Activated CD4-positive, alpha-beta T cell treated with anti-CD3 and anti-CD28 coated beads, Interleukin-2, amount 50 U/mL, for 16 hours (primary cell): ENCODE results near the gene TVP23A.

ENCODE experiments used
- DNase-seq: peaks from one replicate; pipeline ENCODE4 v3.0.0-alpha.2; 2020

Gene TVP23A

DNA sequence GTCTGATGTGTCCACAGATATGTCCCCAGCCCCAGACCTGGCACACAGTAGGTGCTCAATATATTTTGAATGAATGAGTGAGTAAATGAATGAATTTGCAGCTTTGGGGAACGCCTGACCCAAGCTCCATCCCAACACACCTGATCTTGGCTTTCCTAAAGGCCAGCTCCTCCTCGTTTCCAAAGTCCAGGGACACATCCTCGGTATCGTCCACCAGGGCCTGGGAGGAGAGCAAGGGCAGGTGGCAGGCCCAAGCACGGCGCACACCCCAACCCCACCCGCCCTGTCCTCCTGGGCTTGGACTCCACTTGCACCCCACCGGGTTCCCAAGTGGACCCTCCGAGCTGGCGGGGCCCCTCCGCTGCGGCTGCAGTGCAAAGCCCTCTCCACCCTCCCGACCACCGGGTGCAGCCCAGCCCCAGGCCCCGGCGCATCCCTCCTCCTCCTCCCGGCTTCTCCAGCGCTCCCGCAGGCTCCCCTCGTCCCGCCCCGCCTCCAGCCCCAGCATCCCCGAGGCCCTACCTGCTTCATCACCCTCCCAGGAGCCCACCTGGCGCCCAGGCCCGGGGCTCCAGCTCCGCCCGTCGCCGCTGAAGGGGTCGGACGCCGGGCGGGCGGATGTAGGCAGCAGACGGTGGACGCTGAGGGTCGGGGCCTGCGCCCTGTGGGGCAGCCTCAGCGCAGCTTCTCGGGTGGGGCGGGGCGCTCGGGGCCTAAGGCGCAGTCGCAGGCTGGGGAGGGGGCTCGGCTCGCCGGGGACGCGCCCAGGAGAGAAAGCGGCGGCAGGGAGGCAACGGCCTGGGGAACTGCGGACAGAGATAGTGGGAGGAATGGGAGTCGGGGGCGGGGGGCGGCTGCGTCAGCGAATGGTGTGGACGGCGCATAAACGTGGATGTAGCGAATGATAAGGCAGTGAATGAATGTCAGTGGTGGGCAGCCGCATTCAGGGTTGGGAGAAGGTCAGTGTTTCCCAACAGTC is at the start of gene TVP23A:
TVP23A (minus strand) TSS at position 832 of the 979 bp plus-strand sequence; CDS start at position 531, 301 bp downstream.
- DNase-seq = no peak

DNA sequence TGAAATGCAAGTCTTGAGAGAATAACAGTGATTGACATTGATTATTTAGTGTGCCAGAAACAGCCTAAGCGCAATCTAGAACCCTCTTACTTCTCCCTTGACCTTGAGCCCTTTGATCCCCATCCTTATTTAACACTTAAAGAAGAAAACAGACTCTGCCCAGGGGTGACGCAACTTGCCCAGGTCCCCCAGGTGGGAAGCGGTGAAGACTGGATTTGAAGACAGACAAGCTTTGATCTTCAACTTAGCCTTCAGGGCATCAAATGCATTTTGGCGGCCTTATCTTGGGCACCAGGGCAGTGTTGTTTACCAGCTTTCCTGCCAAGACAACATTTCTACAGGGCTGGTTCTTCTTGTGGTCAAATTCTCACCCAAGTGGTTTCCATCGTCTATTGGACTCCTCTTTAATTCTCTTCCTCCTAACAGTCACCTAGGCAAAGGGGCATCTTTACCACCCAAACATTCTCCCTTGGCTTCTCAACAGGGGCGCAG is 49.6 kb upstream of the TVP23A start:
- no peak for DNase-seq

DNA sequence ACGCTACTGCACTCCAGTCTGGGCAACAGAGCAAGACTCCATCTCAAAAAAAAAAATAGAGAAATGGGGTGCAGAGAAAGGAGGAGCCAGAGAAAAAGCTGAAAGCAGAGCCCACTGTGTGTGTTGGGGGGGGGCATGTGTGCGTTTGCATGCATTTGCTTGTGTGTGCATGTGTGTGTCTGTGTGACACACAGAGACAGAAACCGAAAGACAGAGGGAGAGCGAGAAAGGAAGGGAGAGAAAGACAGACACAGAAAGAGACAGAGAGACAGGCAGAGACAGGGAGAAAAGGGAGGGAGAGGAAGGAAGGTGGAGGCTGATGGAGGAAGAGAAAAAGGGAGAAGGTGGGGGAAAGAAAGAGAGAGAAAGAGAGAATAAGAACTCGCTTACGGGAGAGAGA is 48.6 kb upstream of the TVP23A start:
- no peak for DNase-seq

DNA sequence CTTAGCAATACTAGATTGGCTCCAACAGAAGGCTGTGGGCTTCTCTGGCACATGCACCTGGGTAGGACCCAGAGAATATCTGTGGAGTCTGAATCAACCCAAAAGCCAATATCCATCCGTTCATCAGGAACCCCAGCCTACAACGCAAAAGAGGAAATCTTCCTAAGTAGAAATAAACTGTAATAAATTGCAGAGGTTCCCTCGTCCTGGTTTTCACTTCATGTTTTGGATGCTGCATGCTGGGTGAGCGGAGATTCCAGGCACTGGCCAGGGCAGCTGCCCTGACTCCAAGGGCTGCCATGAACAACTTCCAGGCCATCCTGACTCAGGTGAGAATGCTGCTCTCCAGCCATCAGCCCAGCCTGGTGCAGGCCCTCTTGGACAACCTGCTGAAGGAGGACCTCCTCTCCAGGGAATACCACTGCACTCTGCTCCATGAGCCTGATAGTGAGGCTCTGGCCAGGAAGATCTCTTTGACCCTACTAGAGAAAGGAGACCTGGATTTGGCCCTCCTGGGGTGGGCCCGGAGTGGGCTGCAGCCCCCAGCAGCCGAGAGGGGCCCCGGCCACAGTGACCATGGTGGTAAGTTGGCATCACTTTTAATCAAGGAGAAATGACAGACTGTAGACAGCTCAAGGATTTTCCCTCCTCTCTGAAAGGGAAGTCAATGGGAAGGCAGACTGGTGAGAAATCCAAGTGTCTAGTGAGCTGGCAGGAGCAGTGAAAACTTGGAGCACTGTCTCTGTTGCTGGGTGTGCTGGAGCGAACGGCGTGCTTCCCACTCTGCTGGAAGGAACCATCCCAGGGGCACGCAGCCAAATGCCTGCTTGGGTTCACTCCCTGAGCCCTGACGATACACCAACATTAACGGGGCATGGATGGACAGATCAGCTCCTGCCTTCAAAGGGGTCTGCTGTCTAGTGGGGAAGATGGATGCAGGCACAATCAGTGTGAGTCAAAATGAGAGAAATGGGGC is 47.7 kb upstream of the TVP23A start:
- DNase-seq = no peak

DNA sequence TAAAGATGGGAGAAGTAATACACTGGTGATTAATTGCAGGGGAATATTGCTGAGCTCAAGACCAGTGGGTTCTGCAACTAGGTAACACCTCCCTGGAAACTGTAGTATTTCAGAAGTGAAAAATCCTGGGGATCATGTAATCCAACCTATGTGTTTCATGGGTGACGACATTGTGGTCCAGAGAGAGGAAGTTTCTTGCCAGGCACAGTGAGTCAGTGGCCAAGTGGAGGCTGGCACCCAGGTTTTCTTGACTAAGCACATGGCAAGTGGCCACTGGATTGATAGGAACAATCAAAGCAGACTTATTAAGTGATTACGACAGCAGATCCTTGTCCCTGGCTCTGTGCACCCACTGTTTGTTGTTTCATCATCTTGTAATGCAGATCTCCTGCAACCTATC is 43.8 kb upstream of the TVP23A start:
- DNase-seq = no peak

DNA sequence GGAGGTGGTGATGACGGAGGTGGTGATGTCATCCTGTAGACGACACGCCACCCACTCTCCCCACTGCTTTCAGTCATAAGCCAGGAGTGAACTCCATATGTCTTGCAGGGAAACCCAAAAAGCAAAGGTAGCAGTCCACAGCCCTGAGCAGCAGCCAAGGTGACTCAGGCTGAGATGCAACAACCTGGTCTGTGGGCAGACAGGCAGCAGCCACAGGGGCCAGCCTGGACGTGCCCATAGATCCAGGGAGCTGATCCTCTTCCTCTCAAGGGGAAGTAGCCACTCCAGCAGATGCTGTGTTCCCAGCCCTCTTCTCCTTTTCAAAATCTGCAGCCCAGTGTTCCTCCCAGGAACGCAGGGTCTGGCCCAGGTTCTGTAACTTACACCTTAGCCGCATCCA is 41.1 kb upstream of the TVP23A start:
- DNase-seq = no peak

DNA sequence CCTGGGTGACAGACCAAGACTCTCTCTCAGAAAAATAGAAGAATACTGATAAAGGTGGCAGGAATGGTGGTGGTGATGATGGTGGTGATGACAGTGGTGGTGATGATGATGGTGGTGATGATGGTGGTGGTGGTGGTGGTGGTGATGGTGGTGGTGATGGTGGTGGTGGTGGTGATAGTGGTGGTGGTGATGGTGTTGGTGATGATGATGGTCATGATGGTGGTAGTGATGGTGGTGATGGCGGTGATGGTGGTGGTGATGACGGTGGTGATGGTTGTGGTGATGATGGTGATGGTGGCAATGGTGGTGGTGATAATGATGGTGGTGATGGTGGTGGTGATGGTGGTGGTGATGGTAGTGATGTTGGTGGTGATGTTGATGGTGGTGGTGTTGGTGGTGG is 40.4 kb upstream of the TVP23A start:
- DNase-seq = no peak

DNA sequence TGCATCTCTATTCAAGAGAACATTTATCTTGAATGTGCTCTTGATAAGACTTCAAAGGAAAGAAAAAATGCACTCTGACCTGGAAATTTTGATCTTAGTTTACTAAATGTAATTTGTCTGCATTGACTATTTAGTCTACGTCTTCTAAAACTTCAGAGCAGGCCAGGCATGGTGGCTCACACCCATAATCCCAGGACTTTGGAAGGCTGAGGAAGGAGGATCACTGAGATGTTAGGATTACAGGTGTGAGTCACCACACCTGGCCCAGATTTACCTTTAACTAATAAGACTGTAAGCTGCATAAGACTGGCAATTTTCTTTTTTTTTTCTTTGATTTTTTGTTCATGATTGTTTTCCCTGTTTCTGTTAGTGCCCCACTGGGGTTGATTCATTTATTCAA is 39.6 kb upstream of the TVP23A start:
- DNase-seq = no peak

DNA sequence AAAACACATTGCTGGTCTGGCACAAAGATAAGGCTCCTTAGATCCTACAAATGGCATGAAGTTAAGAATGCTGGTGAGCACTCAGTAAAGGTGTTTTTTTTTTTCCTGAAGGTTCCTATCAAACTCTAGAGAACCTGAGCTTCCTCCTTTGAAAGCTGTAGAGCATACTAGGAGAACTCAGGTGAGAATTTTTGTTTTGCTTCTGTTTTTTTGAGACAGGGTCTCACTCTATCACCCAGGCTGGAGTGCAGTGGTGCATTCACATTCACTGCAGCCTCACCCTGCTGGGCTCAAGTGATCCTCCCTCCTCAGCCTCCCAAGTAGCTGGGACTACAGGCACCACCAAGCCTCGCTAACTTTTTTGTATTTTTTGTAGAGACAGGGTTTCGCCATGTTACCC is 37.4 kb upstream of the TVP23A start:
- DNase-seq = no peak

DNA sequence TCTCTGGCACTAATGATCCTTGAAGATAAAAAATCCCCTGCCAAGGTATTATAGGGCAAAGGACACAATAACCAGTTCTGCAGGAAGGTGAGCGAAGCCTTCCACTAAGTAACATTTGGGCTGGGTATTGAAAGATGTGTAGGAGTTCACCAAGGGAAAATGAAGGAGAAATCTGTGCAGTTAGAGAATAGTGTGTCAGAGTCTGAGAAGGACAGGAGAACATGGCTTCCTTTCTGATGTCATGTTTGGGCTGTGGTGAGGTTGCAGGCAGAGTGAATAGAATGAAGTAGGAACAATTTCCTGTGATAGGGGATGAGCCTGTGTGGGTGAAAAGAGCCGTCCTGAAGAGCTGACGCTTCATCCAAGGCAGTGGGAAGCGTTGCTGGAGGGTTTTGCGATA is 34.4 kb upstream of the TVP23A start:
- no peak for DNase-seq

DNA sequence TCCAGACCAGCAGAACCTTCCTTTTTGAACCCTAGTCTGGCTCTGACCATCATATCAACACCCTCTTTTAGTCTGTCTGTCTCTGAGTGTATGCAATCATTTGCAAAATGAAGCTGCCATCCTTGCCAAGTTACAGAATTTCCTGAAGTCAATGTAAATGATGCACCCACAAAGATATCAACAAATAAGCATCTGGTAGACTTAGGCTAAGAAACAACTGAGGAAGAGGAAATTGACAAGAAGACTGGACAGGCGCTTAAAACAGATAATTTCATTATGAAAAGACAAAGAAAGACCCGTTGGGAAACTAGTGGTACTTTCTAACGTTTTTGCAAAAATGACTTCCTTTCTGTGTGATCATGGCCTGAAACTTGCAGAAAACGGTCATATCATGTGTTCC is 33.7 kb upstream of the TVP23A start:
- no peak for DNase-seq

DNA sequence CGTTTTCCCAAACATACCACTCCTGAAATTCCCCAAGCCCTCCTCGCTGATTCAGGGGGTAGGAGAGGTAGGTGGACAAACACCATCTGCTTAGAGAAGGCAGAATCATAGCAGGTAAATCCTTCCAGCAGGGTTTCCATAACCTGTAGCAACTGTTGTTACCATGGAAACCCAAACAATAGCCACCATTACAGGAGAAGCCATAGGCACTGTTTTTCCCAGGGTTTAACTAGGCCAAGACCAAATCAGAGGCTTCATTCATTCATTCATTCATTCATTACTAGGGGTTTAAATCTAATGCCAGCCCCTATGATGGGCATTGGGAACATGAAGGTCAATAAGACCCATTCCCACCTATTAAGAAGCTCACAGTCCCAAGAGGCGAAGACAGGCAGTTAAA is 32.9 kb upstream of the TVP23A start:
- DNase-seq = no peak

DNA sequence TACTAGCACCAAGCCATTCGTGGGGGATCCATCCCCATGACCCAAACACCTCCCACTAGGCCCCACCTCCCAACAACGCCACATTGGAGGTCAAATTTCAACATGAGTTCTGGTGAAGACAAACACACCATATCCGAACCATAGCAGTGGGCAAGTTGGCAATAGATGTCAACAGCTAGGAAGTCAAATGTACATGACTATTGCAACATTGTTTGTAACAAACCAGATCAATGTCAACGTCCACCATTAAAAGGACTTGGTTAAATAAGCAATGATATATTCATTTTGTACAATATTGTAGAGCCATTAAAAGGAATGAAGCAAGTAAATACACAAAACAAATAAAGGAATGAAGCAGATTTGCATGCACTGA is 31.9 kb upstream of the TVP23A start:
- no peak for DNase-seq

DNA sequence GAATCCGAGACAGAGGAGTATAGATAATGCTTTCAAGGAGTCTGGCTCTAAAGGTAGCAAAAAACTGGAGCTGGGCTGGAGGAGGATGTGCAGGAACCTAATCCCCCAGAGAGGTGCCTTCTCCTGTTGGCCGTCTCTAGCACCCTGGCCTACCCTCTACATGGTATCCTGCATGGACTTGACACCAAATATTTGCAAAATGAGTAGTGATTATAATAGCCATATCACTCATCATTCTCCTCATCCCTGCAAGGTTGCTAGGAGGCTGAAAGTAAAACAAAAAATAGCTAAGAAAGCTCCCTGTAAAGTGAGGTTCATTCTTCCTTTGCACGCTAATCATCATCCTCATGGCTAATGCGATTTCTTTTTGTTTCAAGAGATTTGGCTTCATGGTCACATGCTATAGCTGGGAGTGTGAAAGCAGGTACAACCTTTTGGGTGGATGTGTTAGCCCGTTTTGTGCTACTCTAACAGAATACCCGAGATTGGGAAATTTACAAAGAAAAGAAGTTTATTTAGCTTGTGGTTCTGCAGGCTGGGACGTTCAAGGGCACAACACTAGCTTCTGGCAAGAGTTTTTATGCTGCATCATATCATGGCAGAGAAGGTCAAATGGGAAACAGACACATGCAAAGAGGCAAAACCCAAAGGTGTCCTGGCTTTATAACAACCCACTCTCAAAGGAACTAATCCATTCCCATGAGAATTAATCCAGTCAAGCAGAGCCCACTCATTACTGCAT is 31.3 kb upstream of the TVP23A start:
- no peak for DNase-seq

DNA sequence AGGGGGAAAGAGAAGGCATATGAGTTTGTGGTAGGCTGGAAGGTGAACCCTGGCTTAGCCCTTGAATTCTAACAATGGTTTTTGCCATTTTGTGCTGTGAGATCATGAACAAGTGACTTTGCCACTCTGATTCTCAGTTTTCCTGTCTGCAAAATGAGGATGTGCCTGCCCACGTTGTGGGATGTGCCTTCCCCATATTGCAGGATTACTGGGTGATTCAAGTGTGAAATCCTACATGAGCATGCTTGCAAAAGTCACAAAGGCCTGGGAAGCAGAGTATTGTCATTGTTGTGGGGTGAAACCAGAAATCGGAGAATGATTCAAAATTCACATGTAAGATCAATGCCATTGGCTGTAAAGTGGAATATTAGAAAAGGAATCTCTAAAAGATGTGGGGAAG is 28.6 kb upstream of the TVP23A start:
- DNase-seq = no peak

DNA sequence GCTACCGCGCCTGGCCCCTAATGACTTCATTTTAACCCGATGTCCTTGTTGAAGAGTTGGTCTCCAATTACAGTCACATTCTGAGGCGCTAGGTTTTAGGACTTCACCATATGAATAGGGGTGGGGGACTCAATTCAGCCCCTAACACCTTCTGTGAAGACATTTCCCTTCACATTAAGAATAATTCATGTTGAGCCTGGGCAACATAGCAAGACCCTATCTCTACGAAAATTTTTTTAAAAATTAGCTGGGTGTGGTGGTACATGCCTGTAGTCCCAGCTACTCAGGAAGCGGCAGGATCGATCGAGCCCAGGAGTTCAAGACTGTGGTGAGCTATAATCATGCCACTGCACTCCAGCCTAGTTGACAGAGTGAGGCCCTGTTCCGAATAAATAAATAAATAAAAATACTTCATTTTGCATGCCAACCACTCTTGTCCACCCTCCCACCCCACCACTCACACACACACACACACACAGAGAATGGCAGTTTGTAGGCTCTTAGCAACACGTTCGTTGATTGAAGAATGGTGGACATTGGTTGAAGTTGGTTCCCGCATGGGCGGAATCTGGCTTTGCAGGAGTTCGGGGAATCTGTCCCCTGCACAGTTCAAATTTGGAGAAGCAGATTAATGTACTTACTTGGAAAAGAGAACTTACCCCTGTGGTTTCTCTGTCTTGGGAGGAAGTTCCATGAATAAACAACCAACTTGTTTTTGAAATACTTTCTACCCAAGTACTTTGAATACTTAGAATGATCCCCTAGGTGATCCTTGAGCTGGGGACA is 27.8 kb upstream of the TVP23A start:
- no peak for DNase-seq

DNA sequence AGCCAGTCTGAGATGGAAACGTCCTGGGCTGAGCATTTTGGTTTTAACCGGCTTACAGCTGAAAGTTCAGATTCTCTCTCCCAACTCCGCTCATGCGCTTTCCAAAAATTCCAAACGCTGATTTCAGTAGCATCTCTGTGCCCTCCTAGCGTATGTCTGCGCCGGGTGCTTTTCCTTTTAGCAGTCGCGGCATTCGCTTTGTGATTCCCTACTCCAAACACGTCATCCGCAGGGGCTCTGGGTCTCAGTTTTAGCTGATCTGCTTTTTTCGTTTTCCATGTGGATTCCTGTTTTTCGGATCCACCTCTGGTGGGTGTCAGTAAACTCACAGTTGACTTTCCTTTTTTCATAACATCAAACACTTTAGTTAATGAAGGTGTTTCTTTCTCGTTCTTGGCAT is 22.1 kb upstream of the TVP23A start:
- DNase-seq = no peak

DNA sequence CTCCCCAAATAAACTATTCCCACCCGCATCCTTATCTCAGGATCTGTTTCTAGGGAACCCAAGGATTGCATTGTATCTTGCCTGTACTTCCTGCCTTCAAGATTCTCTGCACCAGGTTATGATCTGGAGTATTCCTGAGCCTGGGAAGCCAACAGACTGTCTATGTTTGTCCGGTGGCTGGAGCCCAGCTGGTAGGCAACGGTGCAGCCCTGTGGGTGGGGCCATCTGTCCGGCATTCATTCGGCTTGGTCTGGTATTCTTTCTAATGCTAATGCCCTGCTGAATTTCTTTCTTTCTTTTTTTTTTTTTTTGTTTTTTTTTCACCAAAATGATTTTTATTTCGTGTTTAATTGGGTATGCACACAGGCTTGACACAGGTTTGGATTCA is 20.7 kb upstream of the TVP23A start:
- no peak for DNase-seq

DNA sequence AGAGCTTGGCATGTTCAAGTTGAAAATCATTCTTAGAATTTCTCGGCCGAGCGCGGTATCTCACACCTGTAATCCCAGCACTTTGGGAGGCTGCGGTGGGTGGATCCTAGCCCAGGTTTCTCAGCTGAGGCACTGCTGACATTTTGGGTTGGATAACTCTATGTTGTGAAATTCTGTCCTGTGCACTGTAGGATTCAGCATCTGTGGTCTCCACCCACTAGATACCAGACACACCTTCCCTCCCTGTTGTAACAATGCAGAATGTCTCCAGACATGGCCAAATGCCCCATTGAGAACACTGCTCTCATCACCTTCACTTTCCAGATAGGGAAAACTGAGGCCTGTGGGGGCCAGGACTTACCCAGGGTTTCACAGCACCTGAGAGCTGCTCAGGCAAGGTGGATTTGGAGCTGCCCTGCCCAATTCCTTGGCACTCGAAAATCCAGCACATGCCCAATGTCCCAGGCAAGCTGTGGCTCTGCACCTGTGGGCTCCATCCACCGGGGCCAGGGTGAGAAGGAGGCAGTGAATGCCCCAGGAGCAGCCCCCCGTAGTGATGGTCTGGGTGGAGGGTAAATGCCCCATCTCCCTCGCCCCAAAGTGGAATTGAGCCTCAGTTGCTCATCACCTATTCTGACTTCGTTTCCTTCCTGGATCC is 20.2 kb upstream of the TVP23A start:
- DNase-seq = no peak

DNA sequence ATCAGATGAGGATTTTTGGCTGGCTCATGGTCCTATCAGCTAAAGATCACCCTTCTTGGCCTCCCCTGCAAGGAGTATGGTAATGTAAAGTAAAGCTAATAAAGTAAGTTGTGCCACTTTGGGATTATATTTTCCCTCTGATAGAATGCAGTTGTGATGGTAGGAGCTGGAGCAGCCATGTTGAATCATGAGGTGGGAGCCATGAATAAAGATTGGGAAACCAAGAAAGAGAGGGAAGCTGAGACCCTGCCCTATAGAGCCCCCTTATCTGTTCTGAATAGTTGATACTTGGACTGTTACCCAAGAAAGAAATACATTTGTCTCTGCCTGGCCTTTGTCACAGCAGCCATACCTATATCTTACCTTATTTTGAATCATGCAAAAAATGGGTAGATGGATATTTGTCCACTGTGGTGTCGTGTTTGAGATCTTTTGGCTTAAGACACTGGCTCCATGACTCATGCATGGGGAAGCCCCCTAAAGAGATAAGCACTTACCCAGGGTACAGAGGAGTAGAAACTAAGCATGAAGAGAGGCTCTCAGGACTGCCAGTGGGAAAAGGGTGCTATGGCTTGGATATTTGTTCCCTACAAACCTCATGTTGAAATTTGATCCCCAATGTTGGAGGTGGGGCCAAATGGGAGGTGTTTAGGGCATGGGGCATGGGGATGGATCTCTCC is 17.7 kb upstream of the TVP23A start:
- DNase-seq = no peak
